SKM-1 treated with dmso at 0.1 percent for 144 hours (cell line): ENCODE measurements around the gene LIPN.
"Not testable (repeated sequence)": the region's sequence is repeated elsewhere in the genome, so short reads cannot be mapped to it uniquely, and the experiment has no call there.

Experiments
- DNase-seq: peaks from one replicate; lab custom pipeline; 2025; ENCODE audit not compliant: unreplicated experiment; lab: John Stamatoyannopoulos, UW

Gene LIPN, protein sequence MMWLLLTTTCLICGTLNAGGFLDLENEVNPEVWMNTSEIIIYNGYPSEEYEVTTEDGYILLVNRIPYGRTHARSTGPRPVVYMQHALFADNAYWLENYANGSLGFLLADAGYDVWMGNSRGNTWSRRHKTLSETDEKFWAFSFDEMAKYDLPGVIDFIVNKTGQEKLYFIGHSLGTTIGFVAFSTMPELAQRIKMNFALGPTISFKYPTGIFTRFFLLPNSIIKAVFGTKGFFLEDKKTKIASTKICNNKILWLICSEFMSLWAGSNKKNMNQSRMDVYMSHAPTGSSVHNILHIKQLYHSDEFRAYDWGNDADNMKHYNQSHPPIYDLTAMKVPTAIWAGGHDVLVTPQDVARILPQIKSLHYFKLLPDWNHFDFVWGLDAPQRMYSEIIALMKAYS

GRCh38 chr10:88759366-88760101, at the start of gene LIPN:
LIPN (plus strand) TSS chr10:88760020; CDS start chr10:88761406, 1,386 bp downstream.
- peak; percentile 90 for DNase-seq

DNA sequence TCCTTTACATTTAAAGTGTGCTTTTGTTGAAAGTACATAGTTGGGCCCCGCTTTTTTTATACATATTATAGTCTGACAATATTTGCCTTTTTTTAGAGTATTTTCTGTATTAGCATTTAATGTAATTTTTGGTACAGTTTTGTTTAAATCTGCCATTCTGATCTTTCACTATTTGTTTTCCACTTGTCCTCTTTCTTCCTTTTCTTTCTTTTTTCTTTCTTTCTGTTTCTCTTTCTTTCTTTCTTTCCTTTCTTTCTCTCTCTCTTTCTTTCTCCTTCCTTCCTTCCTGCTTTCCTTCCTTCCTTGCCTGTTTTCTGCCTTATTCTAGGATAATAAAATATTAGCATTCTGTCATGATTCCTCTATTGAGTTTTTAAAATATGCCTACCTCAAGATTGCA, 44.3 kb upstream of the LIPN start:
- DNase-seq = no peak

DNA sequence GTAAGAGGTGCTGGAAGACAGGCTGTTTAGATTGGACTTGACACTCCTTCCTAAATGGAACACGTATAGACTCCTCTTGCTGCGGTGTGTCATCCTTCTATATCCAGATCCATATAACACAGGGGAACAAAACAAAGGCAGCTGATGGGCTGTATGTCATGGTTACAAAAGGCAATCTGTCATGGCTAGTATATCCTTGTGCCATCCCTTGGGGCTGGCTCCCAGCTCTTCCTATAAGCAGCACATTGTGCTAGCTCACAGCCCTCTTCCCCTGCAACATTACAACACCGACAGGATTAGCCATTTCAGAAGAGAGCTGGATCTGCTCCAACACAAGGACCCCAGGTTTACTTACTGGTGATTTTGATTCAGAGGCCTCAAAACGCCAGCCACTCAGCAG, 38.4 kb upstream of the LIPN start:
- no peak for DNase-seq

GRCh38 chr10:88725798-88726197, 34.0 kb upstream of the LIPN start:
- peak; percentile 21 for DNase-seq

DNA sequence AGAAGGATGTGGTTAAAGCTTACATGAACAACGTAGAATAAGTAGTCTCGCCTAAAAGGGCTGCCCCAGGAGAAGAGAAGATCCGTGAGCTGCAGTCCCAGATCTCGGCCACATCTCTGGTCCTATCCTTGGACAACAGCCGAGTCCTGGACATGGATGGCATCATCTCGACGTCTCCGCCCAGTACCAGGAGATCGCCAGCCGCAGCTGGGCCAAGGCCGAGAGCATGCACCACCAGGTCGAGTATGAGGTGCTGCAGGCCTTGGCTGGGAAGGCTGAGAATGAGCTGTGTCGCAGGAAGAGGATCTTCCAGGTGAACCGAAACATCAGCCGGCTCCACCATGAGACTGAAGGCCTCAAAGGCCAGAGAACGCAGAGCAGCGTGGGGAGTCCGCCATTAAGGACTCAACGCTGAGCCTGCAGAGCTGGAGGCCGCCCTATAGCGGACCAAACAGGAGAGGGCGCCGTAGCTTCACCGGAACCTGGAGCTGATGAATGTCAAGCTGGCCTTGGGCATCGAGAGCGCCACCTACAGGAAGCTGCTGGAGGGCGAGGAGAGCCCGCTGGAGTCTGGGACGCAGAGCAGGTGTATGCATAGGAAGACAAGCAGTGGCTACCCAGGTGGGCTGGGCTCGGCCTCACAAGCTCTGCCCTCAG, 31.6 kb upstream of the LIPN start:
- peak; percentile 77 for DNase-seq

- no peak for DNase-seq
These were observed 29.0 kb upstream of the LIPN start for GRCh38 chr10:88730864-88731263.

DNA sequence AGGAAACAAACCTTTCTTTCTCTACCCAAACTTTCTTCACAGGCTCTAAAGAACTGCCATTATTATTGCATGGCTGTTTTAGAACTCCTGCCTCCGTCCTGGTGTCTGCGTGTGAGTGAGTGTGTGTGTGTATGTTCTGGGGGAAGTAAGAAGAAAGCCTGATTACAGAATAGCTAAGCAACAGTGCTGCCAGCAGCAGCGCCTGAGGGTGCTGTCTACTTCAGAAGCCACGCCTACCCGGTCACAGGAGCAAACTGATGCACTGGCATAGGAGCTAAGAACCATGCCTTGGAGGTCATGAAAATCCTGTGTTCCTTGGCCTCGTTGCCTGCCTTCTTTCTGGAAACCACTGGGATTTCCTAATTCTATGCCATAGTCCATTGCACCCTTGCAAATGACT, 28.5 kb upstream of the LIPN start:
- DNase-seq = no peak

GRCh38 chr10:88733215-88733614, 26.6 kb upstream of the LIPN start:
- no peak for DNase-seq

DNA sequence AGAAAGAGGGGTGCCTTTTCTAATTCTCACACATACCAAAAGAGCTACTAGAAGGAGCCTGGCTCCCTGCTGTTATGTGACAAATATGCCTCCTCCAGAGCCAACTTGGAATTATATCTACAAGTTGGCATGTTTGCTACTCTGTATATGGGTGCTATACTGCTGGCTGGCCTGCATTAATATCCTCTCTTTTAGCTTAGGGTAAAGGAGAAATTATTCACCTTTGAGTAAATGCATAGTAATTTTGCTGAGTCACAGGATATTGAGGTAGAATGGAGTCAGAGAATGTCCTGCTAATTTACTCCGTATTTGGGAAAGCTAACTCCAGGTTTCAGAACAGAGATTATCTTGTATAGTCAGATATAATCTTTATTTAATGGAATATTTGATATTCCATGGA, 24.2 kb upstream of the LIPN start:
- DNase-seq = no peak

- not testable (repeated sequence) for DNase-seq
These were observed 17.9 kb upstream of the LIPN start for GRCh38 chr10:88741921-88742320.

DNA sequence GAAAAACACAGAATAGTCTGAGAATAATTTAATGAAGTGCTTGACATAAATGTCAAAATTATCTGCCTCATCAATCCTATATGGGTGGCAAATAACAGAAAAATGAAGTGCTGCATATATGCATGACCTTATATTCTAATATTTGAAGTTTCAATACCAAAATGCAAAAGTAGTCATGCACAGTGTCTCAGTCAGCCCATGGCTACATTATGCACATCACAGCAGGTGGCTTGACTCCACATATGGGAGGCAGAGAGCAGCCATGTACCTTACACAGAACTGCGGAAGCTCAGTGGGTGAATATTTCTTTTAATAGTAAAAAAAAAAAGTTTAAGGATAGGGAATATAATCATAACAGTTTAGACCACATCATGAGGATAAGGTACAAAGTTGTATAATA, 17.4 kb upstream of the LIPN start:
- DNase-seq = no peak

GRCh38 chr10:88744002-88744401, 15.8 kb upstream of the LIPN start:
- DNase-seq = no peak

- no peak for DNase-seq
These were observed 14.2 kb upstream of the LIPN start for GRCh38 chr10:88745633-88746032.

DNA sequence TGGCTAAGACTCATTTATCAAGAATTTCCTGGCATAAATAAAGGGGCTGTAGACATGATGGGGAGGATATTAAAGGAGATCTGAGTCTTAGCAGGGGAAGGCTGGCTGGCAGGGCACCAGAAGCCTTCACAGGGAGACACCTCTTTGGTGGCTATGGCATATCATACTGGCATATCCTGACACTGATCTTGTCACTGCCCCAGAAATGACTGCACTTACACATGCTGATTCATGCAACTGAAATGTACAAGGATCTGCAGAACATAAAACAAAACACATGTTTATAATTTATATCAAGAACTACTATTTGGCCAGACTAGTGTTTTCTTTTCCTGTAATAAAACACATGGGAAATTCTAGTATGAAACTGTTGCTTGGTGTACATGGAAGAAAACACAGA, 5.5 kb upstream of the LIPN start:
- no peak for DNase-seq

GRCh38 chr10:88755753-88756152, 4.1 kb upstream of the LIPN start:
- no peak for DNase-seq

- no peak for DNase-seq
These were observed 3.2 kb upstream of the LIPN start for GRCh38 chr10:88756660-88757059.

GRCh38 chr10:88762906-88763305, 3.1 kb downstream of the LIPN start:
- DNase-seq = no peak

DNA sequence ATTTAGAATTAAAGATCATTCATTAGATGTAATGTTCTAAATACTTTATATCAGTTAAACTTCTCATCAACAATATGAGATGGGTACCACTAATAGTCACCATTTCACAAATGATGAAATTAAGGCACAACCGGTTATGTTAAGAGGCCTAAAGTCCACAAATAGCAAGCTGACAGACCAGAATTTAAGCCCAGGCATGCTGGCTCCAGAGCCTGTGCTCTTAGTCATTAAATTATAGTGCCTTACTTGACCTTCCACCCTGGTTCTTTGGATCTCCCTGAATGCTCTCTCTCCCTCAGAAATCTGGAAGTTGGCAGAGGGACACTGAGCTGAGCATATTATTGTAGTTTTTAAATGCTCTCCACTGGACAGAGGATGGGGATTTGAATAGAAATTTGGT, 3.6 kb downstream of the LIPN start:
- DNase-seq = no peak

DNA sequence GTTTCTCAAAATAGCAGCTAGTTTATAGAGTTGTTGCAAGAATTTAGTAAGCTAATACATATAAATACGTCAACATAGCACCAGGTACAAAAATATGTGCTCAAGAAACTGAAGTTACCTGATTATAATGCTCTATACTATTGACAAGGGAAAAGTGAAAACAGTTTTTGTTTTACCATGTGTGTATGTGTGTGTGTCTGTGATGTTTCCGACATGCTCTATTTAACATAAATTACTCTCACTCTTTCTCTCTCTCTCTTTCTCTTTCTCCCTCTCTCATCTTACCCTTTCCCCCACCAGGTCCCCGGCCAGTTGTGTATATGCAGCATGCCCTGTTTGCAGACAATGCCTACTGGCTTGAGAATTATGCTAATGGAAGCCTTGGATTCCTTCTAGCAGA, 4.3 kb downstream of the LIPN start:
- no peak for DNase-seq

DNA sequence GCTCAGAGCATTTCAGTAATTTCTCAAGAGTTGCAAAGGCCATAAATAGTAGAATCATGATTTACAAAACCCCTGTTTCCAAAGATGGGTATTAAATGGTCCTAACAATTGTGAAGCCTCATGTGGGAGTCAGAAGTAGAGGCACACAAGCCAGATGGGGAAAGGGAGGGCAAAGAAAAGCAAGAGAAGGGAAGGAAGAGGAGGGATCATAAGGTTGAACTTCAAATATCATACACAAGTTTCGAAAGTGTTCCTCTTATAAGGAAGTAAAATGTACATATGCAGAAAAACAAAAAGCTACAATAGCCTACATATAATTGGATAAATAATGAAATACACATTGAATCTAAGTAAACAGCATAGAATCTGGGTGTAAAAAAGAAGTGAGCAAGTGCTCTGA, 6.0 kb downstream of the LIPN start:
- no peak for DNase-seq

- no peak for DNase-seq
These were observed 9.6 kb downstream of the LIPN start for GRCh38 chr10:88769384-88769783.

DNA sequence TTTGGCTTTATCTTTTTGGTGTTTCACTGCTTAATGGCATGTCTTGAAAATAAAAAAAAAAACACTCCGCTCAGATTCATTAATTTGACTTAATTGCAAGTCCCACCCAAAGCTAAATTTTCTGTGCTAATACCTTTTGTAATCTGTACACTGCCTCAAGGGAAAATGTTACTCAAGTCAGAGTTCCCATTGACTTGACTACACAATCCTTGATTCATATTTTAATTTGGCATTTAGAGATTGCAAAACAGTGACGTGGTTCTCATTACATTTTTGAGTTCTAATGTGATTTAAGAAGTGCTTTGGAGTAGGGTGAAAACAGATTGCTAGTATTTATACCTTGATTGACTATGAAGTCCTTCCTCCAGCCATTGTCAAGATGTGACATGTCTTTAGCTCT, 21.4 kb downstream of the LIPN start:
- DNase-seq = no peak
